PC-9 (cell line): ENCODE measurements around the gene FHAD1. TPM values are rescaled to one million over a fixed set of nuclear protein-coding genes. Genes with fewer than 3 reads are reported as not detected.
A peak's percentile ranks its signal among the peaks of the same experiment; 100 is the strongest.

ENCODE experiments used
- BruUV-seq: library from RNA; stranded (reverse); fragments of 400-500 nt; replicated peaks from 2 replicates; lab custom pipeline; 2021; lab: Mats Ljungman, UMichigan
- CTCF ChIA-PET: fragments of 300-600 bp; sonication (Branson Sonifier 250); formaldehyde crosslinking; loops from one replicate; lab custom pipeline; 2022; ENCODE audit warnings: antibody characterized with exemption; lab: Charles Lee
- POLR2A ChIA-PET: fragments of 300-600 bp; sonication (Branson Sonifier 250); formaldehyde crosslinking; loops from one replicate; lab custom pipeline; 2022; ENCODE audit warnings: antibody characterized with exemption; ENCODE audit not compliant: unreplicated experiment; lab: Charles Lee
- DNase-seq, 2 experiments: peaks; one replicate each; pipeline versions ENCODE4 v3.0.0 to v3.0.0-alpha.2; 2015 to 2022; ENCODE audit warnings: mixed read lengths in 1 of 2
- H2AFZ ChIP-seq: fragments of 200-600 bp; sonication (generic); 2 replicates; pipeline ENCODE4 v1.8.1; 2017; ENCODE audit warnings: antibody characterized with exemption
- H3F3A ChIP-seq: fragments of 200-600 bp; sonication (generic); 2 replicates; pipeline ENCODE4 v1.8.1; 2017; ENCODE audit warnings: antibody characterized with exemption, mild to moderate bottlenecking, low read depth; ENCODE audit not compliant: insufficient read depth
- H3K27ac ChIP-seq: fragments of 200-600 bp; sonication (generic); 2 replicates; pipeline ENCODE4 v1.6.1; 2016; ENCODE audit warnings: mixed run types
- H3K27me3 ChIP-seq: fragments of 200-600 bp; sonication (generic); 2 replicates; pipeline ENCODE4 v1.6.1; 2016; ENCODE audit warnings: low read depth, mixed run types; ENCODE audit not compliant: insufficient read depth
- H3K36me3 ChIP-seq: fragments of 200-600 bp; sonication (generic); 2 replicates; pipeline ENCODE4 v1.6.1; 2016; ENCODE audit warnings: low read depth, mixed run types
- H3K4me1 ChIP-seq: fragments of 200-600 bp; sonication (generic); replicated peaks from 2 replicates; pipeline ENCODE4 v1.6.1; 2016; ENCODE audit warnings: mixed run types; ENCODE audit not compliant: insufficient read depth
- H3K4me2 ChIP-seq: fragments of 200-600 bp; sonication (generic); 2 replicates; pipeline ENCODE4 v1.6.1; 2017; ENCODE audit warnings: mixed run types
- H3K4me3 ChIP-seq: fragments of 200-600 bp; sonication (generic); 2 replicates; pipeline ENCODE4 v1.6.1; 2016; ENCODE audit warnings: mixed run types
- H3K79me2 ChIP-seq: fragments of 200-600 bp; sonication (generic); 2 replicates; pipeline ENCODE4 v1.6.1; 2017; ENCODE audit warnings: low read depth, mixed run types
- H3K9me2 ChIP-seq: fragments of 200-600 bp; sonication (generic); 2 replicates; pipeline ENCODE4 v1.8.1; 2017; ENCODE audit warnings: mild to moderate bottlenecking; ENCODE audit not compliant: insufficient read depth
- H3K9me3 ChIP-seq: fragments of 200-600 bp; sonication (generic); 2 replicates; pipeline ENCODE4 v1.8.1; 2016; ENCODE audit warnings: low read depth; ENCODE audit not compliant: insufficient read depth
- H4K20me1 ChIP-seq: fragments of 200-600 bp; sonication (generic); 2 replicates; pipeline ENCODE4 v1.8.1; 2017; ENCODE audit not compliant: insufficient read depth
- CTCF ChIP-seq: fragments of 200-600 bp; sonication (generic); conservative IDR thresholded peaks from 2 replicates; pipeline ENCODE4 v1.6.1; 2017; ENCODE audit warnings: mixed run types, antibody characterized with exemption, mild to moderate bottlenecking, moderate library complexity
- EZH2 ChIP-seq: fragments of 200-600 bp; sonication (generic); IDR thresholded peaks from 2 replicates; pipeline ENCODE4 v1.8.0; 2017; ENCODE audit warnings: antibody characterized with exemption, low read depth
- intact Hi-C: fragments of 100-400 bp; cut with micrococcal nuclease; formaldehyde crosslinking; loops from one replicate; pipeline ENCODE4 v1.10.0; 2022; ENCODE audit not compliant: unreplicated experiment
- total RNA-seq: library from RNA; stranded (reverse); gene quantifications from 2 replicates; pipeline ENCODE4 v1.2.3, GENCODE V29; 2021

FHAD1 gene
- total RNA-seq, 1 experiment from 2014 or later = 6.9 TPM

- BruUV-seq = no TSS peak
- CTCF ChIA-PET = interaction anchor here (0.6 to 1.6 kb wide), 7 partner anchors 14 to 588 kb away, joined by 3 to 15 read pairs (median 5); no protein-coding TSS in a partner anchor
- H3K27me3 ChIP-seq = no peaks in the 10 kb centered on the region
- H3K4me1 ChIP-seq = no peaks in the 10 kb centered on the region
- H3K9me2 ChIP-seq = no peaks in the 10 kb centered on the region
- POLR2A ChIA-PET = no interaction called here
- no peak overlapping the region for H3K27ac ChIP-seq
- no peaks in the 10 kb centered on the region for H3K9me3 ChIP-seq
- H3K4me2 ChIP-seq = 0 out of 2 replicates have a peak overlapping the region, but pooled peaks have one; percentile 18
- no peaks in the 10 kb centered on the region for H3F3A ChIP-seq
- TF ChIP-seq CTCF = no peak
- TF ChIP-seq EZH2 = no peak
- no peak for DNase-seq
- no peaks in the 10 kb centered on the region for H3K36me3 ChIP-seq
- H2AFZ ChIP-seq = no peak overlapping the region
- no peak overlapping the region for H3K4me3 ChIP-seq
- intact Hi-C loops = loop anchor here (1.0 to 10.0 kb wide), 8 partner anchors 15 to 201 kb away; partner anchors contain the start of genes CASP9 and DNAJC16
- no peaks in the 10 kb centered on the region for H3K79me2 ChIP-seq
- no peaks in the 10 kb centered on the region for H4K20me1 ChIP-seq
These were observed 77.2 kb downstream of the FHAD1 start for GRCh38 chr1:15323989-15324868.

DNA sequence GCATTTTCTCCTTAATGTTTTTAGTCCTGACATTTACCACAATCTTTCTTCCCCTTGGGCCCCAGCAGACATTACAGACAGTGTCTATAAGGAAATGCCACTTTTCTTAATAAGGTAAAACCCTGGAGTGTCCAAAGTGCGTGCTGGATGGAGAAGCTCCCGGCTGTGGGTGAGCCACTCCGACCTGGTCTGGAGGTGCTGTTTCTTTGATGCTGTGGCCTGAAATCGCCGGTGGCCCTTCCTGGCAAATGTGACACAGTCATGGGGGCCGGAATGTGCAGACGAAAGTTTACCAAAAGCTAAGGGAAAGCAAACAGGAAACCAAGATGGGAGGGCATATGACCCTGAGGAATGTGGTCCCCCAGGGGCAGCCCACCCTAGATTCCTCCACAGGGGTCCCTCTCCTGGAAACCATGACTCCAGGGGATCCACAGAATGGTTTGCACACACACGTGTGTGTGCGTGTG lies 77.9 kb downstream of the FHAD1 start:
- Histone ChIP-seq H4K20me1 (no peaks in the 10 kb centered on the region), H3K27ac (no peak overlapping the region), H3K79me2 (no peaks in the 10 kb centered on the region), H3K4me3 (no peak overlapping the region), H3K36me3 (no peaks in the 10 kb centered on the region), H3K27me3 (no peaks in the 10 kb centered on the region), H3K4me2 (no peak overlapping the region), H2AFZ (no peak overlapping the region), H3K9me2 (no peaks in the 10 kb centered on the region), H3K9me3 (no peaks in the 10 kb centered on the region), H3F3A (no peaks in the 10 kb centered on the region), H3K4me1 (no peaks in the 10 kb centered on the region)
- no TSS peak for BruUV-seq
- no peak for DNase-seq
- ChIA-PET CTCF (interaction anchor here (0.6 to 0.8 kb wide), 3 partner anchors 111 to 589 kb away, joined by 3 to 7 read pairs (median 5); no protein-coding TSS in a partner anchor), POLR2A (no interaction called here)
- TF ChIP-seq CTCF = no peak
- TF ChIP-seq EZH2 = no peak
- intact Hi-C loops = loop anchor here (10.0 kb wide), 1 partner anchor 200 kb away; the partner anchor contains the start of genes CASP9 and DNAJC16

DNA sequence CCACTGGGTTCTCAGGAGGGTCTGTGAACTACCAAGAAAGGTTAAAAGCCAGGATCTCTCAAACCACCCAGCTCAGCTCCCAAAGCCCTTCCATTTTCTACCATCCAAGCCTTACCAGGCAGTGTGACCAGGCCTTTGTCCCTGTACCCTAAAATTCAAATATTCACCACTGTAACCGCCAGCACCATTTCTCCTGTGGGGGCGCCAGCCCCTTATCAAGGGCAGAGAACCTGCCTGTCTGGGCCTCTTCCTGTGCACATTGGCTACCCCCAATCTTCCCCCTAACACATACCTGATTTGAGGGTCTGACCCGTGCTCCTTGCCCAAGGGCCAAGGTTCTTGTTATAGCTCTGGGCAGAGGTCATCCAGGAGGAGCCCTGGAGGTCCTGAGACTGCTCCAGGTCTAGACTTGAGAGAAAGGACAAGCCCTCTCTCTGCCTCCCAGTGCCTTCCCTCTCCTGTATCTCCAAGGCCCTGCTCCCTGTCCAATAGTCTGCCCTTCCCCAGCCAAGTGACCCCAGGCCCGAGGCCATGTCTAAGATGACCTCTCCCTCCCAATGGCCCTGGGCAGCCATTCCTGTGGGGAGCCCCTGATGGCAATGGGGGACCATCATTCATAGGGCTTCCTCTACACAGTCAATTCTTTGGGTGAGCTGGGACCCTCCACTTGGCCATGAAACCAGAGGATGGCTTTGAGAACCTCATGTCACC lies 78.5 kb downstream of the FHAD1 start:
- H3K9me3 ChIP-seq = no peaks in the 10 kb centered on the region
- H3K27ac ChIP-seq = no peak overlapping the region
- H3F3A ChIP-seq = no peaks in the 10 kb centered on the region
- DNase-seq = no peak
- H2AFZ ChIP-seq = no peak overlapping the region
- H3K27me3 ChIP-seq = no peaks in the 10 kb centered on the region
- no peak overlapping the region for H3K4me2 ChIP-seq
- H4K20me1 ChIP-seq = no peaks in the 10 kb centered on the region
- no peaks in the 10 kb centered on the region for H3K4me1 ChIP-seq
- ChIA-PET CTCF (interaction anchor here (0.6 to 0.8 kb wide), 2 partner anchors 110 to 501 kb away, joined by 3 to 7 read pairs; no protein-coding TSS in a partner anchor), POLR2A (no interaction called here)
- intact Hi-C loops = loop anchor here (10.0 kb wide), 1 partner anchor 199 kb away; the partner anchor contains the start of genes CASP9 and DNAJC16
- no peaks in the 10 kb centered on the region for H3K79me2 ChIP-seq
- H3K9me2 ChIP-seq = no peaks in the 10 kb centered on the region
- no TSS peak for BruUV-seq
- TF ChIP-seq EZH2 = no peak
- TF ChIP-seq CTCF = no peak
- no peak overlapping the region for H3K4me3 ChIP-seq
- no peaks in the 10 kb centered on the region for H3K36me3 ChIP-seq
